GM19099 (cell line): Measurements from ENCODE around the gene AKNA.
"Not testable (repeated sequence)": the region's sequence is repeated elsewhere in the genome, so short reads cannot be mapped to it uniquely, and the experiment has no call there.

Experiments
- POLR2A ChIP-seq: IDR thresholded peaks from 3 replicates; pipeline ENCODE4 v1.6.1; 2011; ENCODE audit warnings: low read depth; ENCODE audit not compliant: insufficient read length; ENCODE audit errors: extremely low read depth

AKNA gene

DNA sequence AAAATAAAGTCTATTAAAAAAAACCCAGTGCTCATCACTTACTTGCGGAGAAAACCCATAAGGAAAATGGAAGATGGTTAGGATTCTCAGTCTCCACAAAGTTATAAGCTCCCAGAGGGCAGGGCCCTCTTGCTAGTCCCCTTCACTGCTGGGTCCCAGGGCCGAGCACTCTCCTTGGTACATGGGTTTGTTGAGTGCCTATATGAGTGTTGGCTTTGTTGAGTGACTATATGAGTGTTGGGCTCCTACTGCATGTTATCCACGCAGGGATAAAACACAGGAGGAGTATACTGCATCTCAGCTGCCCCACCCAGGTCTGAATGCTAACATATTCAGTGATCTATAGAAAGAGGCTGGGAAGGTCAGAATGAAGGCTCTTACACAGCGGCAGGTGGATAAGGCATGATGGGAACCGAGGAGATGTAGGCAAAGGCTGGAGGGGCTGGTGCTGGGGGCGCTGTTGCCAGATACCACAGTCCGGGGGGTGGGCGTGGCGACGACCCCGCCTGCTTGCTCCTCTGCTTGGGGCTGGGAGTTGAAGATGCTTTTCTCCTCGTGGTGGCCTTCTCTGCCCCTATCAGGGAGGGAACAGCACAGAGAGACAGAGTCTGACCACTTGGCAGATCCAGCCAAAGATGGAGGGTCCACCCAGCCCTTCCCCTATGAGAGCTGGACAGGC lies 46.5 kb downstream of the AKNA start:
- TF ChIP-seq POLR2A = no peak

DNA sequence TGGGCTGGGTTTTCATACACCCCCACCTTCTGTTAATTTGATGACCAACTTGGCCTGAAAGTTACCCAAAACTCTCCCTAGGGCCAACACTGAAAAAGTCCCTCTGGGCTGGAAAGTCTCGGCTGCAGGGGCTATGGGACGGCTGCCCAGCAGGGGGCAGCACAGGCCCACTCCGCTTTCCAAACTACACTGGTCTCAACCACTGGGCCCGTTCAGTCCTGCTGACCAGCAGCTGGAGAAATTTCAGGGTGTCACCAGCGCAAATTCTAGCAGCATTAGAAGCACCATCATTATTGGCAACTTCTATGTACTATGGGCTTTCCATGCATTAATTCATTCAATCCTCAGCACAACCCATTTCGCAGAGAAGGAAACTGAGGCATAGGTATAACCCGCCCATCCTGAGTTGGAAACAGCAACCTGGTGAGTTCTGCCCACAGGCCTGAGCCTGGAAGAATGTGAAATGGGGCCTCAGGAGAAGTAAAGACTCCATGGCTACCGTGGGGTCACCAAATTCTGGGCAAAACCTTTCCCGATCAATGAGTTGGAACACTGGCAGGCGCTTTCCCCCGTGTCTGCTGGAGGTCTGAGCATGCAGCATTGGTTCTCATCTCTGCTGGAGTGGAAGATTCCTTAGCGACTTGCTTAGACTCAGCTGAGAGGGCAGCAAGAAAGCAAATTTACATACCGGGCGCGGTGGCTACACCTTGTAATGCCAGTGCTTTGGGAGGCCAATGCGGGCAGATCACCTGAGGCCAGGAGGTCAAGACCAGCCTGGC lies 48.5 kb downstream of the AKNA start:
- no peak for TF ChIP-seq POLR2A

DNA sequence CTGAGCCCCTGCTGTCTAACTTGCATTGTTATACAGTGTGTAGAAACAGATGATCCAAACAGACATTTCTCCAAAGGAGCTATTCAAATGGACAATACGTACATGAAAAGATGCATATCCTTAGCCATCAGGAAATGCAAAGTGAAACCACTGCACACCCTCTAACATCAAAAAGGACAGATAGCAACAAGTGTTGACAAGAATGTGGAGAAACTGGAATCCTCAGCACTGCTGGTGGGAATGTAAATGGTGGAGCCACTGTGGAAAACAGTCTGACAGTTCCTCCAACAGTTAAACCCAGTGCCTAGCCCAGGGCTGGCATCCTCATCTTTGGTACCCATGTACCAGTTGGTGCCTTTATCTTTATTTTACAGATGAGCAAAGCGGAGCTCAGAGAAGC lies 49.6 kb downstream of the AKNA start:
- TF ChIP-seq POLR2A = no peak

DNA sequence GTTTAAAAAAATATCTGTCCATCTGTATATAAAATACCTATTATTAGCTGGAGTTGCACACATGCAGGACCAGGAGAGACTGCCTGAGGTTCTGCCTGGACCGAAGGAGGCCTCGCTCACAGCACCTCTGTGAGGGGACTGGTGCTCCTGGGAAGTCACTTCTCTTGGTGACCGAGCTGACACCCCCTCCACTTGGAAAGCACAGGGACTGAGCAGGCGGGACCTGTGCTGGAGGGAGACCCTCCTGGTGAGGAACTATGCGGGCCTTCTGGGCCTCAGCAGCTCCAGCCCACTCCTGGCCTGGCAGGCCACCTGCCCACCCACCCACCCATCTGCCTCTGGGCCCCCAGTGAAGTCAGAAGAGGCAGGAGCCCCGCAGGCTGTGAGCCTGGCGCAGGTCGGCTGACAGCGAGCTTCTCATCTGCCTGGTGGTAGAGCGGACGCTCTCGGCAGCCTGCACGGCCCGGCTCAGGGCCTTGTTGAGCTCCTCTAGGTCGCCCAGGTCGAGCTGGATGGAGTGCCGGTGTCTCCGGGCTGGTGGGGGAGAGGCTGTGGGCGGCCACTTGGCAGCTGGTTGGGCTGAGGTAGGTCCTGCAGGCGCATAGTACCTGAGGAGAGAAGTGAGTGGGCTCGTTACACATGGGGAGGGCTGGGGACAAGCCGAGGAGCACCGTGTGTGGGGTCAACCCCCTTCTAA lies 50.9 kb downstream of the AKNA start:
- no peak for TF ChIP-seq POLR2A

DNA sequence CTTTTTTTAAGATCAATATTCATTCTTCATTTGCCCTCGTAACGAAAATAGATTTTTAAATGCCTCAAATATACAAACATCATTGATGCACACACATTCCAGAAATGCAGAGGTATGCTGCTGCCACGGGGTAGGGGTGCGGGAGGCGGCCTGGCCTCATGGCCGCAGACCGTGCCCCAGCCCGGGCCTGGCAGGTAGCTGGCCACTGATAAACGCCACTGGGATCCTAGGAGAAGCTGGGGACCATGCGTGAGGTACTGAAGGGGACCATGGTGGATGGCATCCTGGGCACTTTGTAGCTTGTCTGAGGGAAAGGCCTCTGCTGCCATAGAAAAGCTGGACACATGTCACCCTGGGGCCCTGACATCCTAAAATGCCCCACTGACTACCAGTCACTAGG lies 51.6 kb downstream of the AKNA start:
- no peak for TF ChIP-seq POLR2A

DNA sequence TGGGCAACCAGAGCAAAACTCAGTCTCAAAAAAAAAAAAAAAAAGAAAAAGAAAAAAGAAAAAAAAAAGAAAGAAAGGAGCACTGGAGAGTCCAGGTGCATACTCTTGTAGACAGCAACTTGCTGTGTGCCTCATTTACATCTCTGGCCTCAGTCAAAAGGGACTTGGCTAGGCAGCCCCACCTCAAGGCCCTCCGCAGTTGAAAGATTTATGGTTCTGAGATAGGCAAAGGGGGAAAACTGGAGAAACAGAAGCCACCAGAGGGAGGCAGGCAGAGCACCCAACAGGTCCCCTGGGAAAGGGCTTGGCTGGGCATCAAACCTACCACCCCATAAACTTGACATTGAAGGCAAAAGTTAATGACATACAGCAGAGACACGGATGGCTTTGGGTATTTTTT lies 52.0 kb downstream of the AKNA start:
- no peak for TF ChIP-seq POLR2A

DNA sequence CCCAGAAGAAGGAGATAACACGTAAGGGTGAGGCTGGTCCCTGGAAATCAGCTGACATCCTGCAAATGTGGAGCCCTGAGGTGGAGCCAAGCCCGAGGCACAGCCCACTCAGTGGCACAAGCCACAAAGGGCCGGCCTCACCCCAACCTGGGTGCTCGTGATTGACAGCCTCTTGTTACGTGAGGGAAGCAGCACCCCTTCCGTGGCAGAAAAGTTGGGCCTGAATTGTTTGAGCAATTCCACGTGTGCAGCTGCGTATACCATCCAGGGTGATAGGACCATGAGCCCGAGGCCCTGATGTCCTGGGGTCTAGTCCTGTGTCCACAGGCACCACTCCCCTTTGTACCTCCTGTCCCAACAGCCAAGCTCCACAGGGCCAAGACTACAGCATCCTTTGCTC lies 53.3 kb downstream of the AKNA start:
- no peak for TF ChIP-seq POLR2A

DNA sequence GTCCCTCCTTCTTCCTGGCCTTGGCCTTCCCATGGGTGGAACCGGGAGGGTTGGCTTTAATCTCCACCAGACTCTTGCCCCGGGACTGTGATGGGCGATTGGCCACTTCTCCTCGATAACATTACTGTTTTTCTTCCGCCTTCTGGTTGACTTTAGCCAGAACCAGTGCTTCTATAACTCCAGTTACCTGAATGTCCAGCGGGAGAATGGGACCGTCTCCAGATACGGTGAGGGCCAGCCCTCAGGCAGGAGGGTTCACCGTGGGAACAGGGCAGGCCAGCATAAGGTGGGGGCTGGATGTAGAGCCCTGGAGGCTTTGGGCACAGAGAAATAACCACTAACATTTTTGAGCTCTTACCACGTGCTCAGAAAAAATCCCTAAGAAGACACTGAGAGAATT lies 57.1 kb downstream of the AKNA start:
- no peak for TF ChIP-seq POLR2A

DNA sequence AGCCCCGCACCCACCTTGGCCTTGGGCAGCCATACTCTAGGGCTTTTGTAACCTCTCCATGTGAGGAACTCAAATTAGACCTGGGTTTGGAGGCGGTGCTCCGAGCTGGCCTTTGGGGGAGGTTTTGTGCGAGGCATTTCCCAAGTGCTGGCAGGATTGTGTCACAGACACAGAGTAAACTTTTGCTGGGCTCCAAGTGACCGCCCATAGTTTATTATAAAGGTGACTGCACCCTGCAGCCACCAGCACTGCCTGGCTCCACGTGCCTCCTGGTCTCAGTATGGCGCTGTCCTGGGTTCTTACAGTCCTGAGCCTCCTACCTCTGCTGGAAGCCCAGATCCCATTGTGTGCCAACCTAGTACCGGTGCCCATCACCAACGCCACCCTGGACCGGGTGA lies 58.2 kb downstream of the AKNA start, which contains the start of gene ORM2:
ORM2 (plus strand) TSS at position 245 of the 398 bp plus-strand sequence; CDS start at position 281, 36 bp downstream.
- not testable (repeated sequence) for TF ChIP-seq POLR2A

DNA sequence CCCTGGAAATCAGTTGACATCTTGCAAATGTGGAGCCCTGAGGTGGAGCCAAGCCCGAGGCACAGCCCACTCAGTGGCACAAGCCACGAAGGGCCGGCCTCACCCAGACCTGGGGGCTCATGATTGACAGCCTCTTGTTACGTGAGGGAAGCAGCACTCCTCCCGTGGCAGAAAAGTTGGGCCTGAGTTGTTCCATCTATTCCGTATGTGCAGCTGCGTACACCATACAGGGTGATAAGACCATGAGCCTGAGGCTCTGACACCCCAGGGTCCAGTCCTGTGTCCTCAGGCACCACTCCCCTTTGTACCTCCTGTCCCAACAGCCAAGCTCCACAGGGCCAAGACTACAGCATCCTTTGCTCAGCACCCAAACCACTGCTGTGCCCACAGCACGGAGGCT lies 60.0 kb downstream of the AKNA start:
- no peak for TF ChIP-seq POLR2A

DNA sequence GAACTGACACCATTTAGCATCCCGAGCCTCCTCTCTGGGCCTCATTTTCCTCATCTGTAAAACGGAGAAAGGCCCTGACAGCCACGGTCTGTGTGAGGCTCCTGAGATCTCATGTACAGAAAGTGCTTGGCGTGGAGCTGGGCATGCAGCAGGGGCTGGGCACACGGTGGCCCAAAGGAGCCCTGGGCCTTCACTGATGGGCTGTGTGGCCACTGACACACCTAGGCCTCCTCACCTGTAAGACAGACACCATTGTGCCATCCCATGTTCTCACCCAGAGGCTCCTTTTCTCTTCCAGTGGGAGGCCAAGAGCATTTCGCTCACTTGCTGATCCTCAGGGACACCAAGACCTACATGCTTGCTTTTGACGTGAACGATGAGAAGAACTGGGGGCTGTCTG lies 63.3 kb downstream of the AKNA start:
- TF ChIP-seq POLR2A = no peak

DNA sequence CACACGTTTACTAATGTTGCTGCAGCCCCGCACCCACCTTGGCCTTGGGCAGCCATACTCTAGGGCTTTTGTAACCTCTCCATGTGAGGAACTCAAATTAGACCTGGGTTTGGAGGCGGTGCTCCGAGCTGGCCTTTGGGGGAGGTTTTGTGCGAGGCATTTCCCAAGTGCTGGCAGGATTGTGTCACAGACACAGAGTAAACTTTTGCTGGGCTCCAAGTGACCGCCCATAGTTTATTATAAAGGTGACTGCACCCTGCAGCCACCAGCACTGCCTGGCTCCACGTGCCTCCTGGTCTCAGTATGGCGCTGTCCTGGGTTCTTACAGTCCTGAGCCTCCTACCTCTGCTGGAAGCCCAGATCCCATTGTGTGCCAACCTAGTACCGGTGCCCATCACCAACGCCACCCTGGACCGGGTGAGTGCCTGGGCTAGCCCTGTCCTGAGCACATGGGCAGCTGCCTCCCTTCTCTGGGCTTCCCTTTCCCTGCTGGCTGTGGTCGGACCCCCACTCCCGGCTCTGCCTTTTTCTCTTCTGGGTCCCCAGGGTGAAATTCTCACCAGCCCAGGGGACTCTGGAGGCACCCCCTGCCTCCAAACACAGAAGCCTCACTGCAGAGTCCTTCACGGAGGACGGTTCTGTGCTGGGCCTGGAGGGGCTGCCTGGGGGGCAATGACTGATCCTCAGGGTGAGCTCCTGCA lies 64.8 kb downstream of the AKNA start, which contains the start of gene ORM1:
ORM1 (plus strand) TSS at position 268 of the 701 bp plus-strand sequence; CDS start at position 304, 36 bp downstream.
- not testable (repeated sequence) for TF ChIP-seq POLR2A

DNA sequence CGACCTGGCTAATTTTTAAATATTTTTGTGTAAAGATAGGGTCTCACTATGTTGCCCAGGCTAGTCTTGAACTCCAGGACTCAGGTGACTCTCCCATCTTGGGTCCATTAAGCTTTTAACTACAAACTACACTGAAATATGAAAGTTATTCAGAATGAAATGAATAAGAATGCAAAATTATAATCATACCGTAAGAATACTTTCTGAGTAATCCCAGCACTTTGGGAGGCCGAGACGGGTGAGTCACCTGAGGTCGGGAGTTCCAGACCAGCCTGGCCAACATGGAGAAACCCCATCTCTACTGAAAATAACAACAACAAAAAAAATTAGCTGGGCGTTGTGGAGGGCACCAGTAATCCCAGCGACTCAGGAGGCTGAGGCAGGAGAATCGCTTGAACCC lies 66.0 kb downstream of the AKNA start:
- no peak for TF ChIP-seq POLR2A

DNA sequence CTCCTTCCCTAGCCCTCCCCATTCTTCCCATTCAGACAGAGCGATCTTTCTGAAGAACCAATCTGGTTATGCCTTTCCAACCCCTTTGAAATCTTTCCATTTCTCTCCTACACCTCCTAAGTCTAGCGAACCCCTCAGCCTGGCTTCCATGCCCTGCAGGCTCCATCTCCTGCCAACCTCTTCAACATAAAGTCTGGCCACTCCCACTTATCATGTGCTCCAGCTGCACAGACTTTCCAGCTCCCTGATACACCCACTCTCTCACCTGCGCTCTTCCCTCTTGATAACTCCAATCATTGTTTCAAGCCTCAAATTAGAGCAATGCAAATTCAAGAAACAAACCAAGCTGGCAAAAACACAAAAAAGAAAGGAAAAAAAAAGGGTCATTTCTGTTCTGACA lies 68.6 kb downstream of the AKNA start:
- no peak for TF ChIP-seq POLR2A

DNA sequence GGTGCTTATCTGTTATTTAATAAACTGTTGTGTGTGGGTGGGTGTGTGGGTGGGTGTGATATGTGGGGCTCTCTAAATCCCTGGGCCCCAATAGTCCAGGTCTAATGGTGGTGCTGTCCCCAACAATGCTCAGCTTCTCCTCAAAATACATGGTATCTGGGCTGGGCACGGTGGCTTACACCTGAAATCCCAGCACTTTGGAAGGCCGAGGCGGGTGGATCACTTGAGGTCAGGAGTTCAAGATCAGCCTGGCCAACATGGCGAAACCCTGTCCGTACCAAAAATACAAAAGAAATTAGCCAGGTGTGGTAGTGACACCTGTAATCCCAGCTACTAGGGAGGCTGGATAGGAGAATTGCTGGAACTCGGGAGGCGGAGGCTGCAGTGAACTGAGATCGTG lies 69.4 kb downstream of the AKNA start:
- no peak for TF ChIP-seq POLR2A
